ENCODE data around the gene RHPN2. TPM values are rescaled to one million over a fixed set of nuclear protein-coding genes. Genes with fewer than 3 reads are reported as not detected.
"Not testable (repeated sequence)": the region's sequence is repeated elsewhere in the genome, so short reads cannot be mapped to it uniquely, and the experiment has no call there.

Gene RHPN2
- total RNA-seq, 4 donors from 2014 or later: 49.0 to 276 (median 74.3) TPM

- peaks cover 0 to 12% (median 0%) of the 10 kb centered on the region in 4 donors for H3K36me3 ChIP-seq
These were observed 63.8 kb downstream of the RHPN2 start for GRCh38 chr19:33000910-33001309.

GRCh38 chr19:33000510-33000909, 64.2 kb downstream of the RHPN2 start:
- H3K27ac ChIP-seq: no peak overlapping the region
- H3K4me1 ChIP-seq: no peaks in the 10 kb centered on the region
- H3K27me3 ChIP-seq: no peaks in the 10 kb centered on the region
- DNase-seq: no peak
- H3K4me3 ChIP-seq: no peak overlapping the region
- no peak for TF ChIP-seq CTCF (IDR thresholded peaks at IDR 0.05)
- no peak for TF ChIP-seq POLR2A (IDR thresholded peaks at IDR 0.05)
- no peak for TF ChIP-seq POLR2AphosphoS5 (IDR thresholded peaks at IDR 0.05)
- no peak for TF ChIP-seq EP300 (IDR thresholded peaks at IDR 0.05; ENCODE audit: low read depth)
- peaks cover 0 to 12% (median 0%) of the 10 kb centered on the region in 4 donors for H3K36me3 ChIP-seq
- intact Hi-C loops (cut with DNase I; ENCODE audit: low total_unique reads) (no loop called here), in situ Hi-C loops (cut with MboI; ENCODE audit: low pct_ligation_motif_present in 1 of 4, low pct_unique_long_range_greater_than_20kb in 1 of 4, low sequenced_read_pairs in 3 of 4) (no loop called here)
- WGBS, 2 donors (ENCODE audit: low coverage in 1 of 2): 76 to 81% methylated on average over 2 to 8 of the region's 8 CpGs
- no peaks in the 10 kb centered on the region for H3K9me3 ChIP-seq

More at GRCh38 chr19:33000910-33001309, 63.8 kb downstream of the RHPN2 start:
- H3K27me3 ChIP-seq: no peaks in the 10 kb centered on the region
- in situ Hi-C loops (cut with MboI; ENCODE audit: low pct_ligation_motif_present in 1 of 4, low pct_unique_long_range_greater_than_20kb in 1 of 4, low sequenced_read_pairs in 3 of 4): no loop called here
- H3K27ac ChIP-seq: no peak overlapping the region
- TF ChIP-seq POLR2A (IDR thresholded peaks at IDR 0.05) (no peak), POLR2AphosphoS5 (IDR thresholded peaks at IDR 0.05) (no peak), EP300 (IDR thresholded peaks at IDR 0.05; ENCODE audit: low read depth) (no peak), CTCF (IDR thresholded peaks at IDR 0.05) (no peak)
- DNase-seq: no peak
- H3K4me1 ChIP-seq: no peaks in the 10 kb centered on the region
- intact Hi-C loops (cut with DNase I; ENCODE audit: low total_unique reads): no loop called here
- no peaks in the 10 kb centered on the region for H3K9me3 ChIP-seq
- H3K4me3 ChIP-seq: no peak overlapping the region
- WGBS, 2 donors (ENCODE audit: low coverage in 1 of 2): 92 to 95% methylated on average over 4 of the region's 4 CpGs

- intact Hi-C loops (cut with DNase I; ENCODE audit: low total_unique reads): no loop called here
- 86 to 100% methylated on average over 1 to 3 of the region's 3 CpGs for WGBS, 2 donors (ENCODE audit: low coverage in 1 of 2)
- TF ChIP-seq POLR2A (IDR thresholded peaks at IDR 0.05): no peak
- TF ChIP-seq CTCF (IDR thresholded peaks at IDR 0.05): no peak
- Histone ChIP-seq H3K27me3 (no peaks in the 10 kb centered on the region), H3K36me3 (peaks cover 0 to 5% (median 0%) of the 10 kb centered on the region in 4 donors), H3K4me1 (no peaks in the 10 kb centered on the region), H3K4me3 (no peak overlapping the region), H3K27ac (no peak overlapping the region), H3K9me3 (no peaks in the 10 kb centered on the region)
- in situ Hi-C loops (cut with MboI; ENCODE audit: low pct_ligation_motif_present in 1 of 4, low pct_unique_long_range_greater_than_20kb in 1 of 4, low sequenced_read_pairs in 3 of 4): loop anchor here in 3 of 4 donors (25.0 kb wide), 2 partner anchors 89 to 114 kb away; partner anchors contain the start of gene GPATCH1 (in 1 of the 3)
- DNase-seq: no peak
These were observed 66.0 kb downstream of the RHPN2 start for GRCh38 chr19:32998722-32999121.

GRCh38 chr19:32997716-32998355, 66.9 kb downstream of the RHPN2 start:
- H3K4me1 ChIP-seq: no peaks in the 10 kb centered on the region
- 89% methylated on average over 14 of the region's 14 CpGs; no CpG with 5 or more reads in 1 of the 2 donors for WGBS, 2 donors (ENCODE audit: low coverage in 1 of 2)
- peaks cover 0 to 5% (median 0%) of the 10 kb centered on the region in 4 donors for H3K36me3 ChIP-seq
- no peaks in the 10 kb centered on the region for H3K27me3 ChIP-seq
- intact Hi-C loops (cut with DNase I; ENCODE audit: low total_unique reads): no loop called here
- DNase-seq: no peak
- H3K4me3 ChIP-seq: no peak overlapping the region
- in situ Hi-C loops (cut with MboI; ENCODE audit: low pct_ligation_motif_present in 1 of 4, low pct_unique_long_range_greater_than_20kb in 1 of 4, low sequenced_read_pairs in 3 of 4): loop anchor here in 3 of 4 donors (25.0 kb wide), 2 partner anchors 89 to 114 kb away; partner anchors contain the start of gene GPATCH1 (in 1 of the 3)
- TF ChIP-seq POLR2A (IDR thresholded peaks at IDR 0.05) (no peak), CTCF (IDR thresholded peaks at IDR 0.05) (no peak), EP300 (IDR thresholded peaks at IDR 0.05; ENCODE audit: low read depth) (no peak), POLR2AphosphoS5 (IDR thresholded peaks at IDR 0.05) (no peak)
- no peak overlapping the region for H3K27ac ChIP-seq
- no peaks in the 10 kb centered on the region for H3K9me3 ChIP-seq

- H3K4me1 ChIP-seq; DNase-seq; H3K4me3 ChIP-seq; H3K9me3 ChIP-seq; H3K27me3 ChIP-seq; H3K36me3 ChIP-seq; intact Hi-C loops (cut with DNase I; ENCODE audit: low total_unique reads); H3K27ac ChIP-seq: not testable (repeated sequence)
- WGBS, 2 donors (ENCODE audit: low coverage in 1 of 2): 63 to 67% methylated on average over 7 of the region's 7 CpGs
- in situ Hi-C loops (cut with MboI; ENCODE audit: low pct_ligation_motif_present in 1 of 4, low pct_unique_long_range_greater_than_20kb in 1 of 4, low sequenced_read_pairs in 3 of 4): loop anchor here in 3 of 4 donors (25.0 kb wide), 2 partner anchors 90 to 115 kb away; partner anchors contain the start of gene GPATCH1 (in 1 of the 3)
These were observed 67.6 kb downstream of the RHPN2 start for GRCh38 chr19:32997061-32997464.

- peaks cover 0 to 14% (median 0%) of the 10 kb centered on the region in 4 donors for H3K36me3 ChIP-seq
- H3K4me1 ChIP-seq; H3K9me3 ChIP-seq; intact Hi-C loops (cut with DNase I; ENCODE audit: low total_unique reads); DNase-seq; H3K27ac ChIP-seq; H3K4me3 ChIP-seq; H3K27me3 ChIP-seq: not testable (repeated sequence)
- WGBS, 2 donors (ENCODE audit: low coverage in 1 of 2): 92% methylated on average over 16 of the region's 17 CpGs; no CpG with 5 or more reads in 1 of the 2 donors
- in situ Hi-C loops (cut with MboI; ENCODE audit: low pct_ligation_motif_present in 1 of 4, low pct_unique_long_range_greater_than_20kb in 1 of 4, low sequenced_read_pairs in 3 of 4): loop anchor here in 3 of 4 donors (25.0 kb wide), 2 partner anchors 91 to 116 kb away; partner anchors contain the start of gene GPATCH1 (in 1 of the 3)
These were observed 68.7 kb downstream of the RHPN2 start for GRCh38 chr19:32995966-32996365.
